NCI-H2227 treated with DMSO at 0.1 percent for 48 hours (cell line): Measurements from ENCODE around the gene SLC7A7.
A peak's percentile ranks its signal among the peaks of the same experiment; 100 is the strongest.
"Not testable (repeated sequence)": the region's sequence is repeated elsewhere in the genome, so short reads cannot be mapped to it uniquely, and the experiment has no call there.

Experiments
- DNase-seq: peaks from one replicate; lab custom pipeline; 2025; lab: John Stamatoyannopoulos, UW

SLC7A7 gene

DNA sequence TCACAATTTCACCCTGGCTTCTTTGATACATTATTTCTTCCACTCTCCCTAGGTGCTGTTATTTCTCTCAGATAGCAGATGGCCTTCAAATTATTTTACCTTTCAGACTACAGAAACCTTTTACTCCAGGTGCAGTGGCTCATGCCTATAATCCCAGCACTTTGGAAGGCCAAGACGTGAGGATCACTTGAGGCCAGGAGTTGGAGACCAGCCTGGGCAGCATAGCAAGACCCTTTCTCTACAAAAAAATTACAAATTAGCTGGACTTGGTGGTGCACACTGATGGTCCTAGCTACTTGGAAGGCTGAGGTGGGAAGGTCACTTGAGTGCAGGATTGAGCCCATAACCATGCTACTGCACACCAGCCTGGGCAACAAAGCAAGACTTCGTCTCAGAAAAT is 23.1 kb downstream of the SLC7A7 start:
- no peak for DNase-seq

DNA sequence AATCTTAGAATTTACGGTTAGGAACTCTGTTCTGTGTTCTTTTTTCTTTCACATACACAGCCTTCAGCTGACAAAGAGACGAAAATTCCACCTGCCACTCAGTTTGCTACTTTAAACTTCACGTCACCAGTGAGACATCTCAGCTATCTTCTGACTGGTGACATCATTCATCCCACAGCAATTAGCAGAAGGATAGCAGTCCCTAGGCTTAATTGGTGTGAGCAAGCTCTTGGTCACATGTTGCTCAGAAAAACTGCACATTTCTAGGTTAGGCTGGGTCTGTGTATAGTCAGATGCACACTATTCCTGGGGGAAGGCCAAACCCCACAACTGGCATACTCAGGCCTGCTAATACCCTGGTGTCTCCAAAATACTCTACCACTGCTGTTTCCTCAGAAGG is 23.9 kb downstream of the SLC7A7 start:
- DNase-seq = no peak

DNA sequence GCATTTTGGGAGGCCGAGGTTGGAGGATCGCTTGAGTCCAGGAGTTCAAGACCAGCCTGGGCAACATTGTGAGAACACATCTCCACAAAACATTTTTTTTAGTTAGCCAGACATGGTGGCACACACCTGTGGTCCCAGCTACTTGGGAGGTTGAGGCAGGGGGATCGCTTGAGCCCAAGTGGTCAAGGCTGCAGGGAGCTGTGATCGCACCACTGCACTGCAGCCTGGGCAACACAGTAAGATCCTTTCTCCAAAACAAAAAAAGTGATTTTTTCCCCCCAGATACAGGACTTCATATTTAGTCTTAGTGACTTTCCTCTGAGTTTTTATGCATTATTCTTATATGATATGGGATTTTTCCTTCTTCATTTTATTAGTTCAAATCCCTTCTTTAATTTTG is 28.6 kb downstream of the SLC7A7 start:
- DNase-seq = no peak

DNA sequence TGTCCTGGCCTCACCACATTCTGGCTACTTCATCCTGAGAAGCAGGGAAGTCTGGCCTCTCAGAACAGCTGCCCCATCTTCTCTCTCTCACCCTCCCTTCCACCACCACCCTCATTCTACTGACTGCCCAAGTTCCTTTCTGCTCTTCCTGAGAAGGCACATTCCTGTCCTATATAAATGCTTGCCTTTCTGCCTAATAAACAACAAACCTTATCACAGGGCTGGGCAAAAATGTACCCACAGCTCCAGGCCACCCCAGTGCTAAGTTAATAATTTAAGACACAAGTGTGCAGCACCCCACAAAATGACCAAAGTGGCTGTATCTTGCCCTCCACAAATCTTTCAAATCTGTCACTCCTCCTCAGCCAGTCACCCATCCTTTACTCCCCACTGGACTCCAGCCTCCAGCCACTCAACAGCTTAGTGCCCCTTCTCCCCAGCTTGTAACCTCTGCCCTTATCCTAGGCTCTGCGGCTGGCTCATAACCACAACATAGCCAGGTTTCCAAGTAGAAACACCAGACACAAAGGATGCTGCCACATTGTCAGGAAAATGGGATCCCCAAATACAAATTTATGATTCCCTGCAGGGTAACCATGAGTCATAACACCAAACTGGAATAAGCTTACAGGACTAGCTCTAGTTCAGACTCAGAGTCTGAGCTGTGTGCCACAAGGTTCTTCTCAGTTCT is 33.8 kb downstream of the SLC7A7 start:
- DNase-seq = no peak

DNA sequence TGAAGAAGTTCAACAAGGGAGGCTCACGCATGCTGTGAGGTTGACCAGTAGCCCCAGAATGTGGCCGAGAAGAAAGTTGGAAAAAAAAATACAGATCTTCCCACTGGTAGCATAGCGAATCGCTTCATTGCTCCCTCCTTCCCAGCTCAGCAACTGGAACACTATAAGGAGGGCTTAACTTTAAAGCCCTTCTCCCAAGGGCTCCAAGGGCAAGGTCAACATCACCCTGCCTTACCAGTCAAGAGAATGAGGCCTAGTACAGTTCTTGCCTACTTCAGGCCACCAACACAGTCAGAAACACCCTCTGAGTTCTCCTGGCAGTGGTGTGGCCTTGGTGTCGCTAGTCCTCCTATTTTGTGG is 34.3 kb downstream of the SLC7A7 start:
- DNase-seq = no peak

DNA sequence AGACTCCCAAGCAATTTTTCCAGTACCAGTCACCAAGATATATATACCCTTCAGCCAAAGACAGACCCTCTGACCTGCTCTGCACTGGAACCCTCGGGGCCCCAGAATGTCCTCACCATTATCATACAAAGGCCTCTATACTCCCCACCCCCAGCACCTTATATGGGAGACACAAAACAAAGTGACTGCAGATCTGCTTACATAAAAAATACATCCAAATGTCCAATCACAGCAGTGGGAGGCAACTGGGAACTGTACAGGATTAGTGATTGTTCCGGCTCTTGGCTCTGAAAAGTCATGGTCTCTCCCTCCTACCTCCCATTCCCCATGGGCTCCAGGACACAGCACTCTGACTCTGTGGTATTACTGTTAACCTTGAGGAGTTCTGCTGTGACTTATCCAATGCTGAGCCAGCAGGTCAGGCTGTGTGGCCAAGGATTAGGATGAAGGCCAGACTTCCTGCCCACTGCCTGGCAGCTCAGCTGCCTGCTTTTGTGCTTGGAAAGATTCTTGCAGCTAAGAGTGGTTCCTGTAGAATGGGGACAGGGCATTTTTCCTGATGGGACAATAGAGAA is 35.0 kb downstream of the SLC7A7 start:
- no peak for DNase-seq

DNA sequence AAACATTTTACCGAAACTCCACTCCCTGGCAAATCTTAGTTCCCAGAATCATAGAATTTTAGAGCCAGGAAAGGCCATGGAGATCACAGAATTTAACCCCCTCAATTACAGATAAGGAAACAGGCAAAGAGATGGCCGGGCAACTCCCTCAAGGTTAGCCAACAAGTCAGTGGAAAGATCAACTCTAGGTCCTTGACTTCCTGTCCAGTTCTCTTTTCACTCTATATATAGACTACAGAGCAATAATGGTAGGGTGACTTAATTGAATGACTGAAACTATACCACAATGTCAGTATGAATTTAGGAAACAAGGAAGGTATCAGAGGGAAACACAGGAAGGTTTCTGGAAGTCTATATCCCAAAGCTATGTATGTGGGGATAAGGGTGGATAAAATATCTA is 37.2 kb downstream of the SLC7A7 start:
- no peak for DNase-seq

DNA sequence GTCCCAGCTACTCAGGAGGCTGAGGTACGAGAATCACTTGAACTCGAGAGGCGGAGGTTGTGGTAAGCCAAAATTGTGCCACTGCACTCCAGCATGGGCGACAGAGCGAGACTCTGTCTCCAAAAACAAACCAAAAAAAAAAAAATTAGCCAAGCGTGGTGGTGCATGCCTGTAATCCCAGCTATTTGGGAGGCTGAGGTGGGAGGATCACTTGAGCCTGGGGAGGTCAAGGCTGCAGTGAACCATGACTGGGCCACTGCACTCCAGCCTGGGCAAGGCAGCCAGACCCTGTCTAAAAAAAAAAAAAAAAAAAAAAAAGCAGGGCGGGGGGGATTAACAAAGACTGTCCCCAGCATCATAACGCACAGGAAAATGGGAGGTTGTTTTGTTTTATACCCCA is 38.4 kb downstream of the SLC7A7 start:
- DNase-seq = not testable (repeated sequence)

DNA sequence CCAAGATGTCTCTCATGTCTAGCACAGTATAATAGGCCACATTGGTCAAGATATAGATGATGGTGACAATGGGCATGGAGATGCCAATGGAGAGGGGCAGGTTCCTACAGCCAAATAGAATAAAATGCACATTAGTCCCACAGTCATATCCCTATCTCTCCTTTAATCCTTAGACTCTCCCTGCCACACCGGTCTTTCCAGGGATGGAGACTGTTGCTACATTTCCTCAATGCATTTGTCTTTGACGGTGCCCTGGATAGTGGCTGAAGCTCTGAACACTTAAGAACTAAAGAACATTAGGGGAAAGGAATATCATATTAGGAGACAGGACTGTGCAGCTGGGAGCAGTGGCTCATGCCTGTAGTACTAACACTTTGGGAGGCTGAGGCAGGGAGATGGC is 39.0 kb downstream of the SLC7A7 start:
- no peak for DNase-seq

DNA sequence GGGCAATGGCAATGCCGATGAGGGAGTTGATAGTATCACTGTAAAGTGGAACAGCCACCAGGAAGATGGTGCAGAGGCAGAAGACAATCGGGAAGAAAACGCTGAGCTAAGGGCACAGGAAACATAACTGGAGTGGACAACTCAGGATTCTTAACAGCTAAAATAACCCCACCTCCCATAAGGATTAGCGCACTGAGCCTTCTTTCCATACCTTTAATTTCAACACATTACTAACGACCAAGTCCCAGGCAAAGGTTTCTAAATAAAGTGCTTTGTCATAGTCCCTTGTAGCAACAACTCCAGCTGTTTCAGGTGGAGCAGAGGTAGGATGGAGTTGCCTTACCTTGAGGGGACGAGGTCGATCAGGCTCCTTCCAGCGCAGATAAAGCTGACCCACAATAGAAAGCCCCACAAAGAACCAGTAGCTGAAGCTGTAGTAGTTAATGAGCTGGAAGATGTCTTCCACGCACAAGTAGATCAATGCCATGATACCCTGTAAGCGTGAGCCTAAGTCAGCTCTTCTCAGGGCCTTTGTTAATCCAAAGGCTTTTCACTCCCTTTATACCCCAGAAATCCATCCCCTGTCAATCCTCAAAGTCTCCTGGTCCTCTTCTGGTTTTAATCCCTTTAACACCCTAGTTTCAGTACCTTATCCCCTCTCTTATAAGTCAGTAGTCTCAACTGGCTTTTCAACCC is 41.1 kb downstream of the SLC7A7 start:
- DNase-seq = no peak

DNA sequence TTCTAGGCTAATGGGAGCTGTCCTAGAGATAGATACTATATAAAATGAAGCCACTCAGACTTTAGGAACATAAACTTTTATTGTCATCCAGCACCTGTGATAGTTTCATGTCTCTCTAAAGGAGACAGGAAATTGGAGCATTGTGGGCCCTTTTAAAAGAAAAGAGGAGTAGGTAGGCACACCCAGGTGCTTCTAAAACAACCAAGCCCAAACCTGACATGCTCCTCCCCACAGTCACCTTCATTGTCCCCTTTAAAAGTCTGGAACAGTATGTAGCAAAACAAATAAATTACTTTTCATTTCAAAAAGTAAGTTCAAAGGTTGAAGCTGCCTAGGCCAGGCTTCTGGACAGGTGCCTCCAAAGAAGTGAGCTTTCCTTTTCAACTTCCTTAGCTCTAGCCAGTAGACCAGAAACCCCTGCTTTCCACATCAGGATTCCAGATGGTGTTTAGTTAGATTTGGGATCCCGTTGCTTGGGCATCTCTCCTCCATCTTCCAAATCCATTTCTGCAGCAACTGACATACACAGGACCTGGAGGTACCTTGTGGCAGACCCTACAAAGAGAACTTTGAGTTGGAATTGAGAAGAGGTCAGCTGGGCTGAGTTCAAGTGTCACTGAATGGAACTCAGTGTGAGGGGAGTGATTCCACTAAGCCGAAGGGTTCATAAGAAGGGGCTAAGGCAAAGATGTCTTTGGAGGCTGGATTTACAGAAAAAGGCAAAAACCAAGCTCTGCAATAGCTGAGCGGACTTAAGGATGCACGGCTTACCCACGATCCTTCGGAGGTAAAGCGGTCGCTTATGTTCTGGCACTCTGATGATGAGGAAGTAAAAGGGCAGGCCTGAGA is 41.8 kb downstream of the SLC7A7 start:
- no peak for DNase-seq

DNA sequence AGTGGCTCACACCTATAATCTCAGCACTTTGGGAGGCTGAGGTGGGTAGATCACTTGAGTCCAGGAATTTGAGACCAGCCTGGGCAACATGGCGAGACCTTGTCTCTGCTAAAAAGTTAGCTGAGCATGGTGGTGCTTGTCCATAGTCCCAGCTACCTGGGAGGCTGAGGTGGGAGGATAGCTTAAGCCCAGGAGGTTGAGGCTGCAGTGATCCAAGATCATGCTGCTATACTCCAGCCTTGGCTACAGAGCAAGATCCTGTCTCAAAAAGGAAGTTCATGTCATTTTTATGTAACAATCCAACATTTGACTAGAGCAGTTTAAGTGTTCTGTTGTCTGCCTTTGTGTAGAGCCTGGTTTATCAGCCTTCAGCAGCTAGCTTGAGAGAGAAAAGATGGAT is 42.5 kb downstream of the SLC7A7 start:
- DNase-seq = no peak

DNA sequence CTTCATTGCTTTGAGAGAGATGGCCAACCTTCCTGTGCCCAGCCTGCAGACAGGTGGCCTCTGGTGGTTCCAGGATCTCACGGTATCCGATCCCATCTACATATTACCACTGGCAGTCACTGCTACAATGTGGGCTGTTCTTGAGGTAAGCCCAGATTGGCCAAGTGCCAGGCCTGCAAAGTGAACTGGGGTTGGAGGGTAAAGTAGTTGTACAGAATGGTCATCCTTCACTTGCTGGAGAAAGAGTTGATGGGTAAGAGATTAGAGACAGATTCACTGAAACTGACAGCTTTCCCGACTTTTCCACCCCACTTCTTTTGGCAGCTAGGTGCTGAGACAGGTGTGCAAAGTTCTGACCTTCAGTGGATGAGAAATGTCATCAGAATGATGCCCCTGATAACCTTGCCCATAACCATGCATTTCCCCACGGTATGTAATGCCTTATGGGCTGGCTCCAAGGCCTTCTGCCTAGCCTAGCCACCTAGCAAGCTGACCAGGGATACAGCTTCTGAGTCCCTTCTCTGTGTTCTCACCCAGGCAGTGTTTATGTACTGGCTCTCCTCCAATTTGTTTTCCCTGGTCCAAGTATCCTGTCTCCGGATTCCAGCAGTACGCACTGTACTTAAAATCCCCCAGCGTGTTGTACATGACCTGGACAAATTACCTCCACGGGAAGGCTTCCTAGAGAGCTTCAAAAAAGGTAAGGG is 44.6 kb downstream of the SLC7A7 start:
- DNase-seq = no peak

DNA sequence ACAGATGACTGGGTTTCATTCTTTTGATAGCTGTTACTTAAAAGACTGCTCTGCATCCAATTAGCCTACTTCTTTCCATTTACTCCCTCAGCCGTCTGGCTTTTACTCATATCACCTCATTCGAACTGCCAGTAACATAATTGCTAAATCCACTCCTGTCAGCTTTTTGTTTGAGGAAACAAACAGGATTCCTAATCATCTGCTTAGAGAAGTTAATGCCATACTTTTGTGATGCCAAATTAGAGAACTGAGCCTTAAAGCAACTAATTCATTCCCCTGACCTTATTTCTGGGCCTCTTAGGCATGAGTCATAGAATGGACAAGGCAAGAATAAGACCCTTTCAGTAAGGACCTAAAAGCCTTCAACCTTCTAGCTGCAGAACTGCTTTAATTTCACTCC is 45.9 kb downstream of the SLC7A7 start:
- DNase-seq = no peak

DNA sequence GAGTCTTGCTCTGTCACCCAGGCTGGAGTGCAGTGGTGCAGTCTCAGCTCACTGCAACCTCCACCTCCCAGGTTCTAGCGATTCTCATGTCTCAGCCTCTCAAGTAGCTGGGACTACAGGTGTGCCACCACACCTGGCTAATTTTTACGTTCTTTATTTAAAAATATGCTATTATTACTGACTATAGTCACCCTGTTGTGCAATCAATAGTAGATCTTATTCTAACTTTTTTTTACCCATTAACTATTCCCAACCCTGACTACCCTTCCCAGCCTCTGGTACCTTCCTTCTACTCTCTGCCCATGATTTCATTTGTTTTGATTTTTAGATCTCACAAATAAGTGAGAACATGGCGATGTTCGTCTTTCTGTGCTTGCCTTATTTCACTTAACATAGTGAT is 46.3 kb downstream of the SLC7A7 start:
- DNase-seq = no peak

DNA sequence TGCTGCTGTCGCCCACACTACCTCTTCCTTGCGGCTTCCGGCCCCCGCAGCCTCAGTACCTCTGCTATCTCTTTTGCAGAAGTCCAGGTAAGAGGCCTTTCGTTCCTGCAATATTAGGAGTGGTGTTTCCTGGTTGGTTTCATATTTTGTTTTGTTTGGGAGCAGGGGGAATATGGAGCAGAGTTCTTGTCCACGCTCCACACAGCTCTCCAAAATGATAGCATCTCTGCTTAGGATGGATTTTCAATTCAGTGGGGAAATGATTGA is 48.0 kb downstream of the SLC7A7 start:
- no peak for DNase-seq

DNA sequence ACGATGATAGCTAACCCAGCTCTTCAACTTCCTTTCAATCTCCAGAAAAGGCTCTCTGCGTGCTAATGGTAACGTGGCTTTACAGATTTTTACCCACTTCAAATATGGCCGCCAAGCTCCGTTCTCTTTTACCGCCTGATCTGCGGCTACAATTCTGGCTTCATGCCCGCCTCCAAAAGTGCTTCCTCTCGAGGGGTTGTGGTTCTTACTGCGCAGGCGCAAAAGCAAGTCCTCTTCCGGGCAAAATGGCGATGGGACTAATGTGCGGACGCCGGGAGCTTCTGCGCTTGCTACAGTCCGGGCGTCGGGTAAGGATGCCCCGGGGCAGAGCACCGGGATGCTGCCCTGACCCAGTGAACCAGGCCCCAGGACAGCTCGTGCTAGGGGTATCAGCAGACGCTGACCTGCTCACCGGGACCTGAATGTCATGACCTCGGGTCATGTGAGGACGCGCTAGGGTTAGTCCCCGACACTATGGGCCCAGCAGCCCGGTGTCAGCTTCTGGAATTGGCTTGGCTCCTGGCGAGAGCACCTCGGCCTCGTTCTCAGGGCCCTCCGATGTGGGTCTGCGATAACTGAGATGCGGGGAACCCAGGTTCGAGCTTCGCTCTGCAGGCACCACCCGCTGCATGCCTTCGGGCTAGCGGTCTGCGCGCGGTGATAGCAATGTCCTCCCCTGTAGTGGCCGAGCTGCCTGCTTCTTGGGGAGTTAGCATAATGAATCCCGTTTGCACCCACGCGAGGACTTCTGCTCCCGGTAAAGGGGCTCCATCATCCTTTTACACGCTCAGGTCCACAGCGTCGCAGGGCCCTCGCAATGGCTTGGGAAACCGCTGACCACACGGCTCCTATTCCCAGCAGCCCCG is 48.5 kb downstream of the SLC7A7 start, which contains the start of gene OXA1L:
Gene OXA1L (plus strand): TSS at position 232 of the 866 bp plus-strand sequence. CDS start 14 bp downstream, at position 246.
- DNase-seq = peak; percentile 98

DNA sequence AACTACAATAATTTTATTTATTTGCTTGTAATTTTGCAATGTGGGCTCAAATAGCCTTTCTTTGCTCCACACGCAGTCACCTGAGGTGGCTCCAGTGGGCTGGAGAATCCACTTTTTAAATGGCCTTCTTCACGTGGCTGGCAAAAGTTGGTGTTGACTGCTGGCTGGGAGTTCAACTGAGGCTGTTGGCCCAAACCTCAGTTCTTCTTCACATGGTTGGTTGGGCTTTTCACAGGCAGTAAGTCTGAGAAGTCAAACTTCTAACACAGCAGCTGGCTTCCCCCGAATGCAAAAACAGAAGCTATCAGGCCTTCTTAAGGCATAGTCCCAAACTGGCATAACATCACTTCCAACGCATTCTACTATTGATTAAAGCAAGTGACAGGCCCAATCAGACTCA is 50.9 kb downstream of the SLC7A7 start:
- DNase-seq = no peak

DNA sequence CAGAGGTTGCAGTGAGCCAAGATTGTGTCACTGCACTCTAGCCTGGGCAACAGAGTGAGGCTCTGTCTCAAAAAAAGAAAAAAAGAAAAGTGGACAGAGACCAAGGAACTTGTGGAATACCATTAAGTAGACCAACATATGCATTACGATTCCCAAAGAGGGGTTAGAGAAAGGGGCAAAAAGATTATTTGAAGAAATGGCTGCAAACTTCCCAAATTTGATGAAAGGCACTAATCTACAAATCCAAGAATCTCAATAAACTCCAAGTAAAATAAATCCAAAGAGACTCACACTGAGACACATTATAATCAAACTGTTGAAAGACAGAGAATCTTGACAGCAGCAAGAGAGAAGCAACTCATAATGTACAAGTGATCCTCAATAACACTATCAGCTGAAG is 53.5 kb downstream of the SLC7A7 start:
- no peak for DNase-seq

DNA sequence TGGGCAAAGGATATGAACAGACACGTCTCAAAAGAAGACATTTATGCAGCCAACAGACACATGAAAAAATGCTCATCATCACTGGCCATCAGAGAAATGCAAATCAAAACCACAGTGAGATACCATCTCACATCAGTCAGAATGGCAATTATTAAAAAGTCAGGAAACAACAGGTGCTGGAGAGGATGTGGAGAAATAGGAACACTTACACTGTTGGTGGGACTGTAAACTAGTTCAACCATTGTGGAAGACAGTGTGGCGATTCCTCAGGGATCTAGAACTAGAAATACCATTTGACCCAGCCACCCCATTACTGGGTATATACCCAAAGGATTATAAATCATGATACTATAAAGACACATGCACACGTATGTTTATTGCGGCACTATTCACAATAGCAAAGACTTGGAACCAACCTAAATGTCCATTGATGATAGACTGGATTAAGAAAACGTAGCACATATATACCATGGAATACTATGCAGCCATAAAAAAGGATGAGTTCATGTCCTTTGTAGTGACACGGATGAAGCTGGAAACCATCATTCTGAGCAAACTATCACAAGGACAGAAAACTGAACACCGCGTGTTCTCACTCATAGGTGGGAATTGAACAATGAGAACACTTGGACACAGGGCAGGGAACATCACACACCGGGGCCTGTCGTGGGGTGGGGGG is 57.1 kb downstream of the SLC7A7 start:
- not testable (repeated sequence) for DNase-seq

DNA sequence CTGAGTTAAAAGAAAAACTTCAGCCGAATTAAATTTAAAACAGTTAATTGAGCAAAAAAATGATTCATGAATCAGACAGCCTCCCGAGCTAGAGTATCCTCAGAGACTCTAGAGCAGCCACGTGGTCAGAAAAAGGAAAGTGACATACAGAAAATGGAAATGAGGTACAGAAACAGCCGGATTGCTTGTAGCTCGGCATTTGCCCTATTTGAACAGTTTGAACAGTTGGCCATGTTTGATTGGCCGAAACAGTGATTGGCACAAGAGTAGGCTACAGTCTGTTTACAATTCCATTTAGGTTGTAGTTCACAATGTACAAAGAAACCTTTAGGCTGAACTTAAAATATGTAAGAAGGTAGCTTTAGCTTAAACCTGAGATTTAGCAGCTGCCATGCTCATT is 61.6 kb downstream of the SLC7A7 start:
- DNase-seq = no peak
